Measurements from ENCODE around the gene DCUN1D4.

The DCUN1D4 gene

DNA sequence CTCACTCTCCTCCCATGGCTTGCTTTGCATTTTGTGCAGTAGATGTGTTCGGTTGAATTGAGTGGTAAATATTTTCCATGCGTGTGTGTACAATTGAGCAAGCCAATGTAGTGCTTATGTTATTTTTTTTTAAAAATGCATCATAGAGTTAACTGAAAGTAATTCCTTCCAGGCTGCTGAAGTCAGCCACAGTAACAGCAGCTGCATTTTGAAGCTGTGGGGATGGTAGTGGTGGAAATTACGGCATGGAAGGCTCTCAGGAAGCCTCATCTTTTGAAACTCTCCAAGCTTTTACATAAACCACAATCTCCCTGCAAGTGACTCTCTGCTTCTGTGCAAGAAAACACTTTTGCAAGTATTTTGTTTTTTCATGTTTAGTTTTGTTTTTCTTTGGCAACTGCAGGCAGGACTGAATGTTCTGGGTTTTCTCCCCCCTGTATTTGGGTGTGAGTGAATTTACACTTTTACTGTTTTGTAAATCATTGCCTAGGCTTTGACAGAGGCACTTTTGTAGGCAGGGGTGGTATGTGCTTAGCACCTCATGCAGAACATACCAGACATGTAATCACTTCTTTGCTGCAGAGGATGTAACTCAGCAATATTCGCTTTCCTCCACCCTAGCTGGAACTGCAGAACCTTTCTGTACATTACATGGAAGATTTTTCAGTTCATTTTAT, 121.0 kb downstream of the DCUN1D4 start:
- DNase-seq (ENCODE audit: low read depth, low spot score): no peak

DNA sequence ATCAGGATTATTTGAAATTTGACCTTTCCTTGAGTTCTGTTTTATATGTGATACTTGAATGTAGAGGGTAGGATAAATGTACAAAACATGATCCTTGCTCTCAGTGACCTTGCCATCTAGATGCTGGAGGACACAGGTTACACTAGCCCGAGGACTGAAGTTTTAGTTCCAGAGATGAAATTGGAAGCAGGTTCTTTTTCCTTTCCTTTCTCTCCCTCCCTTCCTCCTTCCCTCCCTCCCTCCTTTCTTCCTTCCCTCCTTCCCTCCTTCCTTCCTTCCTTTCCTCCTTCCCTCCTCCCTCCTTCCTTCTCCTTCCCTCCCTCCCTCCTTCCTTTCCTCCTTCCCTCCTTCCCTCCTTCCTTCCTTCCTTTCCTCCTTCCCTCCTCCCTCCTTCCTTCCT, 122.9 kb downstream of the DCUN1D4 start:
- DNase-seq (ENCODE audit: low read depth, low spot score): no peak

All from smooth muscle cell of the brain vasculature (primary cell).